GM21576 (cell line): ENCODE results near the gene GNG12.

Experiments used
- ATAC-seq: cut with Tn5 transposase; IDR thresholded peaks from one replicate; pipeline ENCODE4 v1.9.1; 2021; ENCODE audit warnings: mild to moderate bottlenecking, moderate library complexity; ENCODE audit not compliant: unreplicated experiment

GNG12 gene

DNA sequence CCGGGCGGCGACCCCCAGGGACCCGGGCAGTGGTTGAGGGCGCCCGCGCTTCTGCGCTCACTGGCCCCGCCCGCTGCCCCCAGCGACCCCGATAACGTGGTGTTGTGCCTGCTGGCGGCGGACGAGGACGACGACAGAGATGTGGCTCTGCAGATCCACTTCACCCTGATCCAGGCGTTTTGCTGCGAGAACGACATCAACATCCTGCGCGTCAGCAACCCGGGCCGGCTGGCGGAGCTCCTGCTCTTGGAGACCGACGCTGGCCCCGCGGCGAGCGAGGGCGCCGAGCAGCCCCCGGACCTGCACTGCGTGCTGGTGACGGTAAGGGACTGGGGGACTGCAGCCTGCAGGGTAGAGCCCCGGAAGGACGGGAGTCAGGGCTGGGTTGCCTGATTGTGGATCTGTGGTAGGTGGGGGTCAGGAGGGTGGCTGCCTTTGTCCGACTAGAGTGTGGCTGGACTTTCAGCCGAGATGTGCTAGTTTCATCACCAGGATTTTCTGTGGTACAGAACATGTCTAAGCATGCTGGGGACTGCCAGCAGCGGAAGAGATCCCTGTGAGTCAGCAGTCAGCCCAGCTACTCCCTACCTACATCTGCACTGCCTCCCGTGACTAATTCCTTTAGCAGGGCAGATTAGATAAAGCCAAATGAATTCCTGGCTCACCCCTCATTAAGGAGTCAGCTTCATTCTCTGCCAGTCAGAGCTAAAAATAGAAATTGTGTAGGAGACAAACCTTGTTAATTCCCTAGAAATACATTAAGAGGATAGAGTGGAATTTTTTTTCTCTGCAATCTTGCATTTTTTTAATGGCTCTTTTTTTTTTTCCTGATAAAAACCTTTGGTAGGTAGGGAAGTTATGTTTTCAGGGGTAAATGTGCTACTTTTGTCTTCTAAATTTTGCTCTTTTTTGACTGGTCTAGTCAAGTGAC lies 146.7 kb downstream of the GNG12 start:
- peak; percentile 22 for ATAC-seq

DNA sequence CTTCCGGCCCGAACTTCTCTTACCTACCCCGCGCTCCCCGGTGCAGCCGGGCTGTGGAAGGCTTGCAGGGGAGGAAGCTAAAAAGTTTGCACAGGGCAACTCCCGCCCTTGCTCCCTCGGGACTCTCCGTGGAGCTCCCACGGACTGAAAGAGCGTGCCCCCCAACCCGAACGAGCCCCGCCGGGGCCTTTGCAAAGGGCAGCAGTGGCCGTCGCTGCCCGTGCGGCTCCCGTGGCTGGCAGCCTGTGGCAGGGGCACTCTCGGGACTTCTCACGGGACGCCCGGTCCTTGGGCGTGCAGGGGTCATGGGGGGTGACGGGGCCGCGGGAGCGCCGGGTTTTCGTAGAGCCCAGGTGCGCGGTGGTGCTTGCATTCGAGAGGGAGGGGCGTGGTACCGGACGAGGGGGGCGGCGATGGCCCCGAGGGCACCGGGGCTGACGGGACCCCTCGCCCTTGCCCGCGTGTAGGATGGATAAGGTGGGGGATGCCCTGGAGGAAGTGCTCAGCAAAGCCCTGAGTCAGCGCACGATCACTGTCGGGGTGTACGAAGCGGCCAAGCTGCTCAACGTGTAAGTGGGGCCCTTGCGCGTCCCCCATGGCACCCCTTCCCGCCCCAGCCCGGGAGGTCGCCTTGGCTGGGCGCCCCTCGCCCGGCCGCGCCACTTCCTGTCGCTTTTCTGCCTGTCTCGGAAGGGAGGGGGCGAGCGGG lies 147.6 kb downstream of the GNG12 start:
- peak; percentile 15 for ATAC-seq

DNA sequence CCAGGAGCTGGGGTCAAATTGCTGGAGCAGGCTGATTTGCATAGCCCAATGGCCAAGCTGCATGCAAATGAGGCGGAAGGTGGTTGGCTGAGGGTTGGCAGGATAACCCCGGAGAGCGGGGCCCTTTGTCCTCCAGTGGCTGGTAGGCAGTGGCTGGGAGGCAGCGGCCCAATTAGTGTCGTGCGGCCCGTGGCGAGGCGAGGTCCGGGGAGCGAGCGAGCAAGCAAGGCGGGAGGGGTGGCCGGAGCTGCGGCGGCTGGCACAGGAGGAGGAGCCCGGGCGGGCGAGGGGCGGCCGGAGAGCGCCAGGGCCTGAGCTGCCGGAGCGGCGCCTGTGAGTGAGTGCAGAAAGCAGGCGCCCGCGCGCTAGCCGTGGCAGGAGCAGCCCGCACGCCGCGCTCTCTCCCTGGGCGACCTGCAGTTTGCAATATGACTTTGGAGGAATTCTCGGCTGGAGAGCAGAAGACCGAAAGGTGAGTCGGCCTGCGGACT lies 148.2 kb downstream of the GNG12 start, which contains the start of gene GADD45A:
Gene GADD45A (plus strand): TSS at position 135 of the 491 bp plus-strand sequence. CDS start 294 bp downstream, at position 429.
- ATAC-seq: peak; percentile 90

DNA sequence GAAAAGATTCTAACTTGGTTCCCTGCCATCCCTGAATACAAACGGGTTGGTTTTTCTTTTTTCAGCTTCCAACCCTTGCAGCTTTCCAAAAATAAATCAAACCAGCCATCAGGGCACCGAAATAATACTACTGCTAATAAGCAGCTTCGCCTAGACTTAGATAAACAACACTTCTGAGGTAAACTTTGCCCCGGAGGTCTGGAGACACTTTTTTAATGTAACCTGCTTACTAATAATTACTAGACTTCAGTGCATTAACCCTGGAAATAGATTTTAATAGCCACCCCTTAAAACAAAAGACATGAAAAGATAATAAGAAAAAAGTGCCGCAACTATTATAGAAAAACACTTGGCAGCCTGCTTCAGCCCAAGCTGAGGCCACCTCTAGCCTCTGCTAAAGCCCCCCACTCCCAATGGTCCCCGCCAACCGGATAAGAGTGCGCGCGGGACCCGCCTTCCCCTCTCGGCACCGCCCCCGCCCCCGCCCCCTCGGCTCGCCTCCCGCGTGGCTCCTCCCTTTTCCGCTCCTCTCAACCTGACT lies 148.7 kb downstream of the GNG12 start:
- ATAC-seq: no peak

DNA sequence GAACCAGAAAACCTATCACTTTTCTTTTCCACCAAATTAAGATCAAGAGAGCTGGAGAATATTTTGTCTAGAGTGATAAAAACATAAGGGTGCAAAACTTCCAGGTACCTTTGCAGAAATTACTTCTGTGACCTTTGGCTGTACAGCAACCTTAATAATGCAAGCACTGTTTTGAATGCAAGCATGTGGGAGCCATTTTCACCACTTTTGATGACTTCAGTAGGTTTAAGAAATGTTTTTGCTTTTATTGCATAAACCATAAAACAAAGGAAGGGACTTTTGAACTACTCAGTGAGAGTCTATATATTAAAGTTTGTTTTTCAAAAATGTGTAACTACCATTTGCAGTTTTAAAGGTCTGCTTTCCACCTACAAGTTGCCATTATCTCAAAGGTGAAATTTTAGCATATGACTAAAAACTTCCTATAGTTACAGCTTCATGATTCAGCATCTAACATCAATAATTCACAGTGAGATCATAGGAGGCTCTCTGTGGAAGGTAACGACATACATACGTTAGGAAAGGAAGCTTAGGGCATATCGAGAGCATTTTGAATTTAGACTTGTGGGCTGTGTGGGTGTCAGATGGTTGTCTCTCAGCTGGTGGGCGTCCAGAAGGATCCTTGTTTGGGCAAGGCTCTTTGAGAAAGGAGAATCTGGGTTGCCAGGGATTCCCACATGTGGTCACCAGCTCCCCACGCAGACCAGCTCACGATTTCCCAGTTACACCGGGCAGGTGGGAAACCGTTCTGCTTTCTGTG lies 149.3 kb downstream of the GNG12 start:
- no peak for ATAC-seq

DNA sequence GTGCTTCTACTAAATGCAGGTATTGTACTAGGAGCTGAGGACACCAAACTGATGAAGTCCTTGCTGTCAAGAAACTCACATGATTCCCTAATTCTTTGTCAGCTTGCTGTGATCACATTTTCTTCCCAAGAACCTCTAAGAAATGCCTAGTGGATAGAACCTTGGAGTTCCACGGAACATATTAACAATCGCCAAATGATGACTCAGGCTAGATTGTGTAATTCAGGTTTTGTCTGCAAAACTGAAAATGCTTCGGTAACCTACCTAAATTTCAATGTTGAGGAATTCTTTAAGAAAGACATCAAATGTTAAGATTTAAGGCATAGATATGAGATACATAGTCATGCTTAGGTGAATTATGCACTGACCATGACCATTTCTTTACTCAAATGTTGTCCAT lies 150.0 kb downstream of the GNG12 start:
- no peak for ATAC-seq

DNA sequence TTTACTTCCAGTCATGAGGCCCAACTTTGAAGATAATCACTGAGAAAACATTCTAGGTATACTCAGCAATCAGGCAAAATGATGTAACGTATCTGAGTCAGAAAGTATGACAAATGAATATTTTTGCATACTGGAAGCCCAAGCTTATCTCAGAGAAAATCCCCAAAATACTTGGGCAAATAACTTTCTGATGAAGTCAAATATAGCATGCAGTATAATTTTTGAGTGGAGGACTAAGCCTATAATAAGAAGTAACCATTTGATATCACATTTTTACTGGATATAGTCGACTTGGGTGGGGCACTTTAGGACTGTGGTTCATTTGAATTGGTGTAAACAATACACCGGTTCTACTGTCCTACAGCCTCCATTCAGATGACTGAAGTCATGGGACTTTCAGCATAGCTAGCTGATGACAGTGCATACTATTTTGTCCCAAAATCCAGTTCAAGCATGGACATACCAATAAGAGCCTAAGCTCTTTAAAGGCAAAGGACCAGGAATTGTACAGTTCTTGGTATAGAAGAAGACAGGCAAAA lies 150.5 kb downstream of the GNG12 start:
- no peak for ATAC-seq

DNA sequence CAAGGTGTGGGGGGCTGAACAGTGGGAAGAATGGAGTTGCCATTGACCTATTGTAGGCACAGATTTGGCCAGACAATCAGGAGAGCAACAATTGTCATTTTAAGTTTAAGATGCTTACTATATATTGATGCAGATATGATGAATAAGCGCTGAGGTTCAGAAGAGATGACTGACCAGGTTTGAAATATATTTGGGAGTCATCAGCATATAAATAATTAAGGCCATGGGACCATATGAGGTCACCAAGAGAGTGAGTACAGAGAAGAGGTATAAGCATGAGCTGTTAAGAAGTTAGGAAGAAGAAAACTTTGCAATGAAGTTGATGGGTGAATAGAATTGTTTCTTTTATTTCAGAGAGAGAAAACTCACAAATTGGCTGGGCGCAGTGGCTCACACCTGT lies 152.8 kb downstream of the GNG12 start:
- ATAC-seq: no peak

DNA sequence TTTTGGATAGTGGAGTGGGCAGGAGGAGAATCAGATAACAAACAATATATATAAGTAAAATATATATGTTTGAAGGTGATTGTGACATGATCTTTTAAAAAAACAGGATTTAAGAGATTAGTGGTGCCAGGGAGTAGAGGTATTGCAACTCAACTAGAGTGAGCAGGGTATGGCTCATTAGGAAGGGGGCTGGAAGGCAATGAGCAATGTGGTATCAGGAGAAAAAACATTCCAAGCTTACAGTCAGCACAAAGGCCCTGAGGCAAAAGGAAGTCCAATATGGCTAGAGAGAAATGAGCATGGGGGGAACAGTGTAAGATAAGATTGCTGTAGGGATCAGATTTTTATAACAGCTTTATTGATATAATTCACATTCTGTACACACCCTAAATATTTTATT lies 153.6 kb downstream of the GNG12 start:
- no peak for ATAC-seq

DNA sequence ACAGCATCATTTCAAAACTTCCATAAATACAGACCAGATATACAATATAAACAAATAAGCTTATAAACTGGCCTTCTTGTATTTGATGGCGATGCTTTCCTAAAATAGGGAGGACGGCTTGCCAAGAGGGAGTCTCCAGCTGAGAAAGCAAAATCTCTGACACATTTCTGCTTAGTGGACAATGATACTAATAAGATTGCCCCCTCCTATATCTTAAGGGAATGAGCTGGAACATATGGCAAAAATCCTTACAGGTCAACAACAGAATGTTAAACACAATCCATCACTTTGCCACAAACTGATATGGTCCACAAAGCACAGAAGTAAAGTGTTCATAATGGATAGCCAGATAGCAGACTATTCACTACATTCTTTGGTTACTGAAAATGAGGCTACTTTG lies 155.3 kb downstream of the GNG12 start:
- no peak for ATAC-seq

DNA sequence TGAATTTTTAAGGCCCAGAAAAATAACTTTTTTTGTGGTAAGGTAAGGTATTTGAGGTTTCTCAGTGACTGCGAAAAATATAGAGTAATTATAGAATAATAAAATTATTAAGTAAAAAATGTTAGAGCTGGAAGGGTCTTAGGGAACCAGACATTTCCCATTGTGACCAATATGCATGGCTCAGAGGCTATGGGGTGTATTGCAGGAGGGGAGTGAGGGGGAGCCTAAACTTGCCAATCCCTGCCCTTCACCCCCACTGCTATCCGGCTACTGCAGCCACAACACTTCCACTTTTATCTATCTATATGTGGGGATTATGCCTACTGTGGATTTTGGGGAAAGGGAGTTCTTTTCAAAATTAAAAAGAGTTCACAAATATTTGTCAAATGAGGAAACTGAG lies 155.9 kb downstream of the GNG12 start:
- no peak for ATAC-seq

DNA sequence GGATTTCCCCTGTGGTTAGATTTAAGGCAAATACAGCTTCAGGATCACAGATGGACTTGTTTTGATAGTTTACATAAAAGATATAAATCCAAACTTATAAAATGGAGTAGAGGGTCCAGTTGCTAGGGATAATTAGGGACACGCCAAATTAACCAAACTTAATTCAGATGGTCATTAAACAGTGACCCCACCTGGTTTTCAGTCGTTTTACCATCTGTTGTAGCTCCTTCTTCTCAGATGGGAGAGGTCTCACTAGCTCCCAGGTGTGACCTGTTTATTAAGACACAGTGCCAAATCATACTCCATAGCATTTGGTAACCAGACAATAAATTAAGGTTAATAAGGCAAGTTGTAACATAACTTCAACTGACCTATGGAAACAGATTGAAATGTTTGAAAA lies 156.3 kb downstream of the GNG12 start:
- no peak for ATAC-seq

DNA sequence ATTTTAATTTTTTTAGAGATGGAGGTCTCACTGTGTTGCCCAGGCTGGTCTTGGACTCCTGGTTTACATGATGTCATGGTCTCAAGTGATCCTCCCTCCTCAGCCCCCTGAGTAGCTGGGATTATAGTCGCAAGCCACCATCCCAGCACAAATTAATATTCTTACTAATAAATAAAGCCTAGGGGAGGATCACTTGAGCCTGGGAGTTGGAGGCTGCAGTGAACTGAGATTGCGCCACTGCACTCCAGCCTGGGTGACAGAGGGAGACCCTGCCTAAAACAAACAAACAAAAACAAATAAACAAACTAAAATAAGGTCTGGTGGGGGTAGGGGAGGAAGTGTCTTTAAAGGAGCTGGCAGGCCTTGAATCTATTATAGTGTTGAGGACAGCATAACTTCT lies 157.0 kb downstream of the GNG12 start:
- no peak for ATAC-seq

DNA sequence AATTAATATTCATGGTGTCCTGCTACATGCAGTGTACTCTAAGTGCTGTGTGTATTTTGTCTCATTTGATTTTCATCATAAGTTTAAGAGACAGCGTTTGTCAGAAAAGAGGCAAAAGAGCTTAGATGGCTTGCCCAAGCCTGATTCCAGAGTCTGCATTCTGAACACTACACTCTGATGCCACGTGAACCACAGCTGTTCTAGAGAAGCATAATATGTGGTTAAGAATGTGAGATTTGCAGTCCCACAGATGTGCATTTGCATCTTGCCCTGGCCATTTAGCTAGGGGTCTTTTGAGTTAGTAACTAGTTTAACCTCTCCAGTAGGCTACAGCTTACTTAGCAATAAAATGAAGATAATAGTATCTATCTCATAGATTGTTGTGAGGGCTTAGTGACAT lies 157.5 kb downstream of the GNG12 start:
- peak; percentile 48 for ATAC-seq

DNA sequence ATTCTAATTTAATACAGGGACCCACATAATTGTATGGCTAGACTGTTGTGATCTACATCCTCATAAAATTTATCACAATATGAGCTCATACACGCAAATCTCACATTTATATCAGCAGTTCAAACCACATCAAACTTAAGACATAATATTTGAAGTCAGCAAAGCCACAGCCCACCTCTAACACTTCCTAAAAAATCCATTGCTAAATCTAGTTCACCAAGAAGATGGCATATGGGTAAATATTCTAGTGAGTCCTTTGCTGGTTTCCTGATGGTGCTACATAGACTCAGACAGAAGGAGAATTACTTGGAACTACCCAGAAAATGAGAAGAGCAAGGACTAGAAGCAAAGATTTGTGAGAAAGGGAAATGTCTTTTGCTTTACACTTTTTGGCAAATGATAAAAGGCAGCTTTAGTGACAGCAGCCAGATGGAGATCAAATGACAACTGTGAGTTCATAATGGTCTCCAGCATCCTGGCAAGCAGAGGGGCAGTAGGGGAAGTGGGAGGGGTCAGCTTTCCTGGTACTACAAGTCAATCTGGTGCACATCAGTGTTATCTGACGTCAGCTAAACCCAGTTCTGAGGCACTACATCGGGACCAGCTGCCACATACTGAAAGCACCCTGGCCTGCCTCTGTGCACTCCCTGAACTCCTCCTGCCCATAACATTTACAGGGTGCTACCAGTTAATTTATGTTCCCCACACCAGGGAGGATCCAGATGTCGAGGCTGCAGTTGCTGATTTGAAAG lies 158.8 kb downstream of the GNG12 start:
- ATAC-seq: no peak

DNA sequence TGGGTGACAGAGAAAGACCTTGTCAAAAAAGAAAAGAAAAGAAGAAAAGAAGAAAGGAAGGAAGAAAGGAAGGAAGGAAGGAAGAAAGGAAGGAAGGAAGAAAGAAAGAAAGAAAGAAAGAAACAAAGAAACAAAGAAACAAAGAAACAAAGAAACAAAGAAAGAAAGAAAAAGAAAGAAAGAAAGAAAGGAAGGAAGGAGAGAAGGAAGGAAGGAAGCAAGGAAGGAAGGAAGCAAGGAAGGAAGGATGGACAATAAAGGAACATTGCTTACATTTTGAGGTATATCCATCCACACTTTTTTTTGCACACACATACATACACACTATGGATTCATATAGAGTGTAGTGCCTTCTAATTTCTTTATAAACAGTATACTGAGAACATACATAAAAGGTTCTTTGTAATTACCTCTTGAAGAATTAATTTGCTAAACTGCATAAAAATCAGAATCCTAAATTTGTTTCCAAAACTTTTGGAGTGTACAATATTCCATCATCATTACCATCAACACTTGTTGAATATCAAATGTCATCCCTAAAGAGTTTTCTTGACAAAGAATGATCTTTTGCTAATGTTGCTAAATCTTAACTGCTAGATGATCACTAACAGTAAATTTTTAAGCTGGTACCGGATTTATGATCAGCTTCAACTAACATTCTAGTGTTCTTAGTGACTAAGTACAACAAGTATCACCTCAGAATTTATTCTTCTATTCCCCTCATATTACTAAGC lies 159.6 kb downstream of the GNG12 start:
- no peak for ATAC-seq

DNA sequence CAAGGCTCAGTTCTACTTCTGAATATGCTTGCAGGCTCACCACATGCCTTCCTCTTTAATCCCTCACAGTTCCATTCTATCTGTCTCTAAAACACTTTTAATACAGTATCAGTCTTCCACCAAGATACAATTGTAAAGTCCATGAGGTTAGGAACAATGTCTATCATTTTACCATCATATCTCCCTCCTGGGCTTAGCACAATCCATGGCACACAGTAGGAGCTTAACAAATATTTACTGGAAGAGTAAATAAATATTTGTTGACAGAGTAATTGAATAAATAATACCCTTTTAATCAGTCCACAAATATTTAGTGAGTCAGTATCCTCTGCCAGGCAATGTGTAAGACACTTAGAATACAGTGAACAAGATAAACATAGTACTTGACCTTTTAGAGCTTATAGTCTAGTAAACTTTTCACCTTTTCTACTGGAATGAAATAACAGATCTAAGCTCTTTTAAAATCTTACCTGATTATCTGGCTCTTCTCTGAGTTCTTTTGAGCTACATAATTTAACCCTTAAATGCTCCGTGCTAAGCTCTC lies 160.9 kb downstream of the GNG12 start:
- no peak for ATAC-seq

DNA sequence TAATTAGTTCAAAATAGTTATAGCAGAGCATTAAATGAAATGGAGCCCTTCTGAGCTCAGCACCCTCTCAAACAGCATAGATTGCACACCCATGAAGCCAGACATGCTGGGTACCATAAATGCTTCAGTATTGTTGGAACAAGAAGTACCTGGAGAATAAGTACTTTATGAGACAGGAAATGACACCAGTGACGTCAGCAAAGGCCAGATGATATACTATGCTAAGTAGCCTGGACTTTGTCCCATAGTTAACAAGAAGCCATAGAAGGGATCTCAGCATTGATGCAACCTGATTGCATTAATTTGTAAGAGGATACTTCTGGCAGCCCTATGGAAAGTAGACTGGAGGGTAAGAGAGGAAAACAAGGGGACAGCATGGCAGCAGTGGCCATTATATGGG lies 164.6 kb downstream of the GNG12 start:
- ATAC-seq: no peak

DNA sequence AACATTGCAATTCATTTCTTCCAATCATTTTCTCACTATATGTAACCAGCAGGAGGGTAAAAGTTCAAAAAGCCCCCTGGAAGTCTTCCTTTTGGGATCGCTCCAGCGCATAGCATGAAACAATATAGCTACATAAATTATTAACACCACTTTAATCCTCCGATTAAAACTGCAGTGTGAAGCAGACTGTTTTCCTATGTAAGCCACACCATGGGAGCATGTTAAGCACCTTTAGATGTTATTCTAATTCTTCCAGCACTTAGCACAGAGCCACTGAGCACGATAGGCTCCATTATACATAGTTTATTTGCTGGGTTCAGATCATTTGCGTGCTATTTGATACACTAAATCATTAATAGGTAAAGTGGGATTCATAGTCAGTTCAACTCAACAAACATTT lies 166.6 kb downstream of the GNG12 start:
- no peak for ATAC-seq
